LNCAP (cell line): ENCODE data around the gene ADGRB3.

Source experiments
- TF ChIP-seq, protein P1 (sequence below): fragments of 450-650 bp; IDR thresholded peaks from 2 replicates; pipeline ENCODE4 v1.5.1; 2017; ENCODE audit warnings: mild to moderate bottlenecking

ADGRB3 gene

DNA sequence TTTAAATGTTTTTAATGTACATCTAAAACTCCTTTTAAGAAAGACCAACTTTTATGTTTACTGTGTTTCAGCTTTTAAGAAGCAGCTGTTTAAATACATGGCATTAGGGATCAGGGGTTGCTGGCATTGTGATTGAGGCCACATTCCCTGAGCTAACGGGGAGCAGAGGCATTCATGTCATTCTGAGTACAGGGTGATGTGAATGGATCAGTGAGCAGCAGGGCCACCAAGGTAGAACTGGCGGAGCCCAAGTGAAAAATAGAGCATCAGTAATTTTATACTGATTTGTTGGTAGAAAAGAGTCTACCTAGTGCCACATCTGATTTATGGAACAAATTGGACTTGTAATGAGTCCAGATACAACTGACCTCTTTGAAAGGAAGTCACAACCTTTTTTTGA lies 467.3 kb downstream of the ADGRB3 start:
- TF ChIP-seq, protein P1, sequence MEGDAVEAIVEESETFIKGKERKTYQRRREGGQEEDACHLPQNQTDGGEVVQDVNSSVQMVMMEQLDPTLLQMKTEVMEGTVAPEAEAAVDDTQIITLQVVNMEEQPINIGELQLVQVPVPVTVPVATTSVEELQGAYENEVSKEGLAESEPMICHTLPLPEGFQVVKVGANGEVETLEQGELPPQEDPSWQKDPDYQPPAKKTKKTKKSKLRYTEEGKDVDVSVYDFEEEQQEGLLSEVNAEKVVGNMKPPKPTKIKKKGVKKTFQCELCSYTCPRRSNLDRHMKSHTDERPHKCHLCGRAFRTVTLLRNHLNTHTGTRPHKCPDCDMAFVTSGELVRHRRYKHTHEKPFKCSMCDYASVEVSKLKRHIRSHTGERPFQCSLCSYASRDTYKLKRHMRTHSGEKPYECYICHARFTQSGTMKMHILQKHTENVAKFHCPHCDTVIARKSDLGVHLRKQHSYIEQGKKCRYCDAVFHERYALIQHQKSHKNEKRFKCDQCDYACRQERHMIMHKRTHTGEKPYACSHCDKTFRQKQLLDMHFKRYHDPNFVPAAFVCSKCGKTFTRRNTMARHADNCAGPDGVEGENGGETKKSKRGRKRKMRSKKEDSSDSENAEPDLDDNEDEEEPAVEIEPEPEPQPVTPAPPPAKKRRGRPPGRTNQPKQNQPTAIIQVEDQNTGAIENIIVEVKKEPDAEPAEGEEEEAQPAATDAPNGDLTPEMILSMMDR = no peak

DNA sequence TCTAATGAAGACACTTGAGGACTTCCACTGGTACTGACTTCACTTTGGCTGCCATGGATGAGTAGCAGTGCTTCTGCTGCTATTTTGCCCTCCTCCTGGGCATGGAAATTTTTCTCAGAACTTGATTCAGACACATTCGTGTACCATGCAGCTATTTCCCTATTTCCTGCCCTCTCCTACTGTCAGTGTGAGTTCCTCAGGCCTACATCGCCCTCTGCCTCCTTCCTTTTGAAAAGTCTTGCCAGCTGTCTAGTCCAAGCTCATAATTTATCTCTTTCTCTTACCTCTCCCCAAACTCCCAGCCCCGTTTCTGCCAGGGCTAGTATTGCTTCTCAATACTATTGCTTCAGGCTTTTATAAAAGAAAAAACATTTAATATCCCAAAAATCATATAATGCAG lies 470.2 kb downstream of the ADGRB3 start:
- TF ChIP-seq, protein P1 = no peak

DNA sequence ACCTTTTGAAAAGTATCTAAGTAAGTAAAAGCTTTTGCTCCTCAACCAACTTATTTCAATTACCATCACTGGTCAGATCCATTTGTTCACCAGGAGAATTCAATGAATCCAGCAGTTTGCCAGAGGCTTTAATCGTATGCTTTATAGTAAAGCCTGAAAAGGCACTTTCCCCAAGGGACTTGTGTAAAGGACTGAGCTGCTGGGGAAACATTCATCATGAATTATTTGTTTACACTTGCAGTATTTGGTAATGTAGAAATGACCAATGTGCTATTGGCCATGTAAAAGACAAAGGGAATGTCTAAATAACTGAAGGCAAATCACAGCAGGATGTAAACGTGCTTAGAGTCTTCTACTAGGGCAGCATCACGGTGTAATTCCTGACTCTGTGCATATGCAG lies 471.4 kb downstream of the ADGRB3 start:
- TF ChIP-seq, protein P1 = no peak

DNA sequence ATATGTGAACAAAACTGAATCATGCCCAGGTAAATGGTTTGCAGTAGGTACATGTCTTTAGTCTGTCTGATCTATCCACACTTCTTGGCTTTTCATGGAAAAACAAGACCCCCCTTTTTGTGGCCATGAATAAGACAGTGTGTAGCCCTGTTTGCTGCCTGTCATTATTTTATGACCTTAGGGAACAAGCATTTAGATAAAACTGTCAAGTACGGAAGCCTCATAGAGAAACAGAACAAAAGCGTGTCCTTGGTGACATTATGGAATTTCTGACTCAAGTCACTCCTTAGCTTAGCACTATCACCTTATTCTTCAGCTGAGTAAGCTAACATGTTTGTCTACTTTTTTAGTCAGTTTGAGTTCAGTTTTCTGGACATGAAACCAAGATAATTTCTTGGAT lies 476.2 kb downstream of the ADGRB3 start:
- TF ChIP-seq, protein P1 = no peak

DNA sequence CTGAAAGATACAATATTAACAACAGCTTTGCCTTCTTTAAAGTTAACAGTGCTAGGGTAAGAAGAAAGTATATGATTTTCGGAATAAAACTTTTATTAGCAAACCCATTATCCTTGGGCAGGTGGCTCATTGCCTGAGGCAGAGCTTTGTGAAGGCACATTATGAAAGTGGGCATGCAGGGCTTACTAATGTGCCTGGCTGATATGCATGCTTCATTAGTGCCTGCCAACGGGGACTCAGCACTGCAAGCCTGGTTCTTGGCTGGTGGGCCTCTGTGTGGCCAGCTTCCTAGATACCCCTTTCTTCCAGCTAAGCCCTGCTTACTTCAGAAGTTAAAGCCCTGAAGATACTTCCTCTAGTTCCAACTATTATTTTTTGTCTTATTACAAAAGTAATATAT lies 481.6 kb downstream of the ADGRB3 start:
- TF ChIP-seq, protein P1 = no peak

DNA sequence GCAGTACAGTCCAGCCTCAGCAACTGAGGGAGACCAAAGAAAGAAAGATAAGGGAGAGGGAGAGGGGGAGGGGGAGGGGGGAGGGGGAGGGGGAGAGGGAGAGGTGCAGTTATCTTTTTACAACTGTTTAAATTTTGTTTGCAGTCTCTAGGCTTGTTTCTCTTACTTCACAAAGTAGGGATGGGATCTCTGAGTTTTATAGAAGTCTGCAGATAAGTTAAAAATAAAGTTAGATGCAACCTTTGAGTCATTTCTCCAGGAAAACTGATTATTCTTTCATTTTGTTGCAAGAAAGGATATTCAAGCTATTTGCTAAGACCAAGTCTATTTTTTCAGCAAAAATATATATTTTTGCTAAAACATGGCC lies 487.3 kb downstream of the ADGRB3 start:
- TF ChIP-seq, protein P1 = no peak

DNA sequence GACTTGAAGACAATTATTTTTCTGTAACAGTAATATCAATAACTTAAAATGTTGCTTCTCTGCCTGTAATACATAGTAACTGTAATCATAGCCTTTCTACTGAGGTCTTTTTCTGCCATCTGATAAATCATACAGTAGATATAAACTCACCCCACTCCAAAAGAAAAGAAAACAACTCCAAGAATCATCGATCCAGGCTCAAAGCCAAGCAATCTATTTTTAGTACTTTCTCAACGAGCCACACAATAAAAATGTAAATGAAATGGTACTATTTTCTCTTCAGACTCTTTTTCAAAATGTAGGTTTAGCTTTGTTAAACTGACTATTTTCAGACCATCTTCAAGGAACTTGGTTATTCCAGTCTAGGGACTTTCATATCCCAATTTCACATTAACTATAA lies 493.3 kb downstream of the ADGRB3 start:
- TF ChIP-seq, protein P1 = no peak

DNA sequence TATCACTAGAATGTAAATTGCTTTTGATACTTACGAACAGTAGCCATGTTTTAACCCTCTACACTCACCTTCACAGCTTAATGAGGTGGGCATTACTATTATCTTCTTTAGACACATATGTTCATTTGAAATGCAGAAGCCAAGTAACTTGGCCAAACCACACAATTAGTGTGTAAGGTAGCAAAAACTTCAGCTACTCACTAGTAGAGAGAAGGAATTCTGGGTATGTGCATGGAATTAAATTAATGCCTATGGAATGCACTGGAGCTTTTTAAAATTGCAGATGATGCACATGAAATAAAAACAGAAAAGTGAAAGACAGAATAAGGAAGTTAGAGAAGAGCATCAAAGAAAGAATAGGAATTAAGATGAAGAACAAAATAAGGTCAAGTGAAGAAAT lies 494.0 kb downstream of the ADGRB3 start:
- TF ChIP-seq, protein P1 = no peak
